Panc1 (cell line): ENCODE results near the gene TCF15.

Source experiments
- POLR2AphosphoS5 ChIP-seq: IDR thresholded peaks from 2 replicates; pipeline ENCODE4 v1.6.1; 2012; ENCODE audit warnings: mild to moderate bottlenecking, low read depth, low read length, moderate library complexity
- SIN3A ChIP-seq: IDR thresholded peaks from 2 replicates; pipeline ENCODE4 v1.6.1; 2012; ENCODE audit warnings: low read depth, mild to moderate bottlenecking, low read length, moderate library complexity, borderline replicate concordance; ENCODE audit not compliant: insufficient read depth
- TCF7L2 ChIP-seq: IDR thresholded peaks from 2 replicates; pipeline ENCODE4 v1.6.1; 2011; ENCODE audit warnings: mild to moderate bottlenecking, low read depth, low read length, inconsistent platforms
- TF ChIP-seq, protein P1 (sequence below): fragments of 450-650 bp; IDR thresholded peaks from 2 replicates; pipeline ENCODE4 v1.5.1; 2017; ENCODE audit warnings: mild to moderate bottlenecking
- TF ChIP-seq, protein P2 (sequence below), 2 experiments: IDR thresholded peaks; 2 replicates each; pipeline ENCODE4 v1.6.1; 2011 to 2012; ENCODE audit warnings: low read depth in 2 of 2, control low read depth in 1 of 2, low read length in 1 of 2, mild to moderate bottlenecking in 1 of 2, moderate library complexity in 1 of 2; ENCODE audit not compliant: insufficient read depth in 1 of 2

DNA sequence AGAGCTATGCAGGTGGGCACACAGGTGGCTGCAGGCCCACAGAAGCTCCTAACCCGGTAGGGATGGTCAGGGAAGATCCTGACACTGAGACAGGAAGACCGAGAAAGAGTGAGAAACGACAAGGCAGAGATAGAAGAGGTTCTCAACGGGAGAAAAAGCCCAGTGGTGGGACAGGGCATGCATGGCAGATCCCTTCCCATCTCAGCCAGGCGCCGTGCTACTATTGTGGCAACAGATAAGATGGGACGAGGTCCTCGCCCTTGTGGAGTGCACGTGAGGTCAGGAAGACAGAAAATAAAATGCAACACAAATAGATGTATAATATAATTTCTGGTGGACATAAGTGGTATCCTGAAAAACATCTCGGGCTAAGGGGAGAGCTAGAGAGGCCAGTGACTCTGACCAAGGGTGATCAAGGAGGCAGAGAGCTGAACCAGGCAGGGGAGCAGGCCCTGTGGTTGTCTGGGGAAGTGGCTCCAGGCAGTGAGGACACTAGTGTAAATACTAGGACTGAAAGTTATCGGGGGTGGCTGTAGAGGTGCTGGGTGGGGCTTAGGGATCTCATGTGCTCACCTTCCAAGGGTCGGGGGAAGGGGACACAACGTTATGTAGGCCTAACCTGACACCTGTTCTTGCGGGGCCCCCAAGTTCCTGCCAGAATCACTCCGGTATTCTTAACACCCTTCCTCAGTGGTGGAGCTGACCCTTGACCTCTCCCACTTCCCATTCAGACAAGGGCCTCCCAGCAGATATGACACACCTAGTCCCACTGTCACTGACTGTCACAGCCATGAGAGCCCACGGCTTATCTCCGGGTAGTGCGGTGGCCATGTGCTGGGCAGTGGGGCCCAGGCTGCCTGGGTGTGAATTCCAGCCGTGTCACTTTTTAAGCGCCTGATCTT lies 41.9 kb upstream of the TCF15 start:
- TF ChIP-seq, protein P1, sequence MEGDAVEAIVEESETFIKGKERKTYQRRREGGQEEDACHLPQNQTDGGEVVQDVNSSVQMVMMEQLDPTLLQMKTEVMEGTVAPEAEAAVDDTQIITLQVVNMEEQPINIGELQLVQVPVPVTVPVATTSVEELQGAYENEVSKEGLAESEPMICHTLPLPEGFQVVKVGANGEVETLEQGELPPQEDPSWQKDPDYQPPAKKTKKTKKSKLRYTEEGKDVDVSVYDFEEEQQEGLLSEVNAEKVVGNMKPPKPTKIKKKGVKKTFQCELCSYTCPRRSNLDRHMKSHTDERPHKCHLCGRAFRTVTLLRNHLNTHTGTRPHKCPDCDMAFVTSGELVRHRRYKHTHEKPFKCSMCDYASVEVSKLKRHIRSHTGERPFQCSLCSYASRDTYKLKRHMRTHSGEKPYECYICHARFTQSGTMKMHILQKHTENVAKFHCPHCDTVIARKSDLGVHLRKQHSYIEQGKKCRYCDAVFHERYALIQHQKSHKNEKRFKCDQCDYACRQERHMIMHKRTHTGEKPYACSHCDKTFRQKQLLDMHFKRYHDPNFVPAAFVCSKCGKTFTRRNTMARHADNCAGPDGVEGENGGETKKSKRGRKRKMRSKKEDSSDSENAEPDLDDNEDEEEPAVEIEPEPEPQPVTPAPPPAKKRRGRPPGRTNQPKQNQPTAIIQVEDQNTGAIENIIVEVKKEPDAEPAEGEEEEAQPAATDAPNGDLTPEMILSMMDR = no peak
- TF ChIP-seq POLR2AphosphoS5 = no peak
- TF ChIP-seq, protein P2, sequence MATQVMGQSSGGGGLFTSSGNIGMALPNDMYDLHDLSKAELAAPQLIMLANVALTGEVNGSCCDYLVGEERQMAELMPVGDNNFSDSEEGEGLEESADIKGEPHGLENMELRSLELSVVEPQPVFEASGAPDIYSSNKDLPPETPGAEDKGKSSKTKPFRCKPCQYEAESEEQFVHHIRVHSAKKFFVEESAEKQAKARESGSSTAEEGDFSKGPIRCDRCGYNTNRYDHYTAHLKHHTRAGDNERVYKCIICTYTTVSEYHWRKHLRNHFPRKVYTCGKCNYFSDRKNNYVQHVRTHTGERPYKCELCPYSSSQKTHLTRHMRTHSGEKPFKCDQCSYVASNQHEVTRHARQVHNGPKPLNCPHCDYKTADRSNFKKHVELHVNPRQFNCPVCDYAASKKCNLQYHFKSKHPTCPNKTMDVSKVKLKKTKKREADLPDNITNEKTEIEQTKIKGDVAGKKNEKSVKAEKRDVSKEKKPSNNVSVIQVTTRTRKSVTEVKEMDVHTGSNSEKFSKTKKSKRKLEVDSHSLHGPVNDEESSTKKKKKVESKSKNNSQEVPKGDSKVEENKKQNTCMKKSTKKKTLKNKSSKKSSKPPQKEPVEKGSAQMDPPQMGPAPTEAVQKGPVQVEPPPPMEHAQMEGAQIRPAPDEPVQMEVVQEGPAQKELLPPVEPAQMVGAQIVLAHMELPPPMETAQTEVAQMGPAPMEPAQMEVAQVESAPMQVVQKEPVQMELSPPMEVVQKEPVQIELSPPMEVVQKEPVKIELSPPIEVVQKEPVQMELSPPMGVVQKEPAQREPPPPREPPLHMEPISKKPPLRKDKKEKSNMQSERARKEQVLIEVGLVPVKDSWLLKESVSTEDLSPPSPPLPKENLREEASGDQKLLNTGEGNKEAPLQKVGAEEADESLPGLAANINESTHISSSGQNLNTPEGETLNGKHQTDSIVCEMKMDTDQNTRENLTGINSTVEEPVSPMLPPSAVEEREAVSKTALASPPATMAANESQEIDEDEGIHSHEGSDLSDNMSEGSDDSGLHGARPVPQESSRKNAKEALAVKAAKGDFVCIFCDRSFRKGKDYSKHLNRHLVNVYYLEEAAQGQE (IDR thresholded peaks at IDR 0.05; ENCODE audit: insufficient read depth in 1 of 2, low read depth in 2 of 2, low read length in 1 of 2) = no peak
- no peak for TF ChIP-seq TCF7L2
- TF ChIP-seq SIN3A = no peak
